HEK293T (cell line): ENCODE results near the gene OLA1.

ENCODE experiments used
- CTCF ChIA-PET: fragments of 350-600 bp; formaldehyde crosslinking; extraction: SDS; loops from one replicate; lab custom pipeline; 2021; ENCODE audit warnings: antibody characterized with exemption, inconsistent platforms; lab: Yijun Ruan, JAX
- POLR2A ChIA-PET: fragments of 350-600 bp; formaldehyde crosslinking; extraction: SDS; loops from one replicate; lab custom pipeline; 2020; ENCODE audit warnings: antibody characterized with exemption, inconsistent platforms; lab: Yijun Ruan, JAX
- DNase-seq: peaks from one replicate; pipeline ENCODE4 v3.0.0; 2012; ENCODE audit warnings: mixed read lengths; ENCODE audit errors: extremely low spot score
- ARNT ChIP-seq: fragments of 450-650 bp; IDR thresholded peaks from 2 replicates; pipeline ENCODE4 v1.6.1; 2017; ENCODE audit warnings: mild to moderate bottlenecking
- BHLHE40 ChIP-seq: fragments of 450-650 bp; IDR thresholded peaks from 2 replicates; pipeline ENCODE4 v1.6.1; 2016; ENCODE audit warnings: mild to moderate bottlenecking, moderate library complexity, borderline replicate concordance
- CTBP1 ChIP-seq: fragments of 450-650 bp; IDR thresholded peaks from 2 replicates; pipeline ENCODE4 v1.6.1; 2016; ENCODE audit warnings: borderline replicate concordance
- FOXA1 ChIP-seq: fragments of 450-650 bp; IDR thresholded peaks from 2 replicates; pipeline ENCODE4 v1.6.1; 2016; ENCODE audit warnings: mild to moderate bottlenecking
- FOXK2 ChIP-seq: fragments of 450-650 bp; IDR thresholded peaks from 2 replicates; pipeline ENCODE4 v1.6.1; 2016; ENCODE audit warnings: mild to moderate bottlenecking
- FOXM1 ChIP-seq: fragments of 450-650 bp; IDR thresholded peaks from 2 replicates; pipeline ENCODE4 v1.6.1; 2017; ENCODE audit warnings: mild to moderate bottlenecking, borderline replicate concordance
- HDGF ChIP-seq: fragments of 450-650 bp; IDR thresholded peaks from 2 replicates; pipeline ENCODE4 v1.6.1; 2017; ENCODE audit warnings: antibody characterized with exemption, borderline replicate concordance
- L3MBTL2 ChIP-seq: fragments of 450-650 bp; conservative IDR thresholded peaks from 2 replicates; pipeline ENCODE4 v1.6.1; 2016; ENCODE audit warnings: mild to moderate bottlenecking
- LEF1 ChIP-seq: fragments of 450-650 bp; IDR thresholded peaks from 2 replicates; pipeline ENCODE4 v1.6.1; 2017; ENCODE audit warnings: mild to moderate bottlenecking, borderline replicate concordance
- NFRKB ChIP-seq: fragments of 450-650 bp; IDR thresholded peaks from 2 replicates; pipeline ENCODE4 v1.6.1; 2016; ENCODE audit warnings: mild to moderate bottlenecking, moderate library complexity
- SP1 ChIP-seq: fragments of 450-650 bp; IDR thresholded peaks from 2 replicates; pipeline ENCODE4 v1.6.1; 2017
- SUZ12 ChIP-seq: fragments of 450-650 bp; IDR thresholded peaks from 2 replicates; pipeline ENCODE4 v1.6.1; 2016; ENCODE audit warnings: mild to moderate bottlenecking
- TARDBP ChIP-seq: fragments of 450-650 bp; IDR thresholded peaks from 2 replicates; pipeline ENCODE4 v1.6.1; 2016
- TF ChIP-seq, protein P1 (sequence below): fragments of 450-650 bp; IDR thresholded peaks from 2 replicates; pipeline ENCODE4 v1.6.1; 2016

Gene OLA1

GRCh38 chr2:174024524-174025270 is 223.6 kb downstream of the OLA1 start:
- POLR2A ChIA-PET = no interaction called here
- CTCF ChIA-PET = interaction anchor here (0.9 to 1.0 kb wide), 2 partner anchors 11 to 19 kb away, joined by 3 to 5 read pairs; no protein-coding TSS in a partner anchor
- no peak for TF ChIP-seq LEF1
- no peak for TF ChIP-seq TARDBP
- no peak for TF ChIP-seq NFRKB
- no peak for TF ChIP-seq BHLHE40
- no peak for TF ChIP-seq FOXA1
- no peak for TF ChIP-seq FOXK2
- no peak for TF ChIP-seq ARNT
- TF ChIP-seq CTBP1 = no peak
- no peak for TF ChIP-seq FOXM1
- TF ChIP-seq, protein P1, sequence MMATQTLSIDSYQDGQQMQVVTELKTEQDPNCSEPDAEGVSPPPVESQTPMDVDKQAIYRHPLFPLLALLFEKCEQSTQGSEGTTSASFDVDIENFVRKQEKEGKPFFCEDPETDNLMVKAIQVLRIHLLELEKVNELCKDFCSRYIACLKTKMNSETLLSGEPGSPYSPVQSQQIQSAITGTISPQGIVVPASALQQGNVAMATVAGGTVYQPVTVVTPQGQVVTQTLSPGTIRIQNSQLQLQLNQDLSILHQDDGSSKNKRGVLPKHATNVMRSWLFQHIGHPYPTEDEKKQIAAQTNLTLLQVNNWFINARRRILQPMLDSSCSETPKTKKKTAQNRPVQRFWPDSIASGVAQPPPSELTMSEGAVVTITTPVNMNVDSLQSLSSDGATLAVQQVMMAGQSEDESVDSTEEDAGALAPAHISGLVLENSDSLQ = no peak
- TF ChIP-seq SP1 = no peak
- TF ChIP-seq SUZ12 = no peak
- TF ChIP-seq HDGF = no peak
- DNase-seq = no peak

GRCh38 chr2:174023591-174024523 is 224.5 kb downstream of the OLA1 start:
- ChIA-PET CTCF (interaction anchor here (1.0 kb wide), 1 partner anchor 20 kb away, joined by 3 read pairs; no protein-coding TSS in a partner anchor), POLR2A (no interaction called here)
- TF ChIP-seq FOXA1 = no peak
- peak; percentile 27; the same call in 1 of the 2 replicates for TF ChIP-seq L3MBTL2
- TF ChIP-seq TARDBP = no peak
- TF ChIP-seq, protein P1 = peak; percentile 37; the same call in 1 of the 2 replicates
- no peak for DNase-seq
